Uterus (tissue), 2 donors: ENCODE data around the gene HSPBP1.

Experiments
- CTCF ChIP-seq, 4 experiments: fragments of 200-600 bp in 2 of 4; fragments of 450-650 bp in 2 of 4; sonication (generic) in 2 of 4; IDR thresholded peaks; one replicate each; pipeline ENCODE4 v1.5.1; 2016 to 2019; ENCODE audit warnings: antibody characterized with exemption in 4 of 4, mild to moderate bottlenecking in 2 of 4, moderate library complexity in 1 of 4
- POLR2A ChIP-seq, 2 donors: fragments of 450-650 bp; IDR thresholded peaks; one replicate each; pipeline ENCODE4 v1.6.1; 2016; ENCODE audit warnings: antibody characterized with exemption in 2 of 2, mild to moderate bottlenecking in 1 of 2, moderate library complexity in 1 of 2

GRCh38 chr19:55287361-55288079, 7.6 kb upstream of the HSPBP1 start:
- TF ChIP-seq CTCF (IDR thresholded peaks at IDR 0.05) (no peak), POLR2A (IDR thresholded peaks at IDR 0.05) (no peak)
